Measurements from ENCODE around the gene POLR3B.

The POLR3B gene

DNA sequence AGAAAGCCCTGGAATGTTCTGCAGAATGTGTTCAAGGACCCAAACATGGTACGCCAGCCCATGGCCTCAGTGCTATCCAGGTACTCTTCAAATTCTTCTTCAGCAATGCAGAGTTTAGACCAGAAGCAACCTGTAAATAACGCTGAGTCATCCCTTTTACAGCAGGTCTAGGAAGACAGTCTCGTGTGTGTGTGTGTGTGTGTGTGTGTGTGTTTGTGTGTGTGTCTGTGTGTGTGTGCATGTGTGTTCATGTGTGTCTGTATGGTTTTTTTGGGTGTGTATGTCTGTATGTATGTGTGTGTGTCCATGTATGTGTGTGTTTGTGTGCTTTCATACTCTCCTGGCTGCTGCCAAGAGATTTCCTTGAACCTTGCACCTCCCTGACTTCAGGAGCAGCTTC lies 165.2 kb downstream of the POLR3B start:
- no peak for DNase-seq (ENCODE audit: extremely low read depth in 1 of 2, low read depth in 1 of 2)

GRCh38 chr12:106527356-106527755 lies 169.8 kb downstream of the POLR3B start:
- DNase-seq (ENCODE audit: extremely low read depth in 1 of 2, low read depth in 1 of 2) = no peak

- no peak for DNase-seq (ENCODE audit: extremely low read depth in 1 of 2, low read depth in 1 of 2)
These were observed 183.7 kb downstream of the POLR3B start for GRCh38 chr12:106541201-106541600.

DNA sequence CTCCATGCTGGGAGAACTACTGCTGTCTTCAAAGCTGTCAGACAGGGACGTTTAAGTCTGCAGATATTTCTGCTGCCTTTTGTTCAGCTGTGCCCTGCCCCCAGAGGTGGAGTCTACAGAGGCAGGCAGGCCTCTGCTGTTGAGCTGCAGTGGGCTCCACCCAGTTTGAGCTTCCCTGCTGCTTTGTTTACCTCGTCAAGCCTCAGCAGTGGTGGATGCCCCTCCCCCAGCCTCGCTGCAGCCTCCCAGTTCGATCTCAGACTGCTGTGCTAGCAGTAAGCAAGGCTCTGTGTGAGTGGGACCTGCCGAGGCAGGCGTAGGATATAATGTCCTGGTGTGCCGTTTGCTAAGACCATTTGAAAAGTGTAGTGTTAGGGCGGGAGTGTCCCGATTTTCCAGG lies 193.9 kb downstream of the POLR3B start:
- DNase-seq (ENCODE audit: extremely low read depth in 1 of 2, low read depth in 1 of 2) = no peak

GRCh38 chr12:106552228-106552627 lies 194.7 kb downstream of the POLR3B start:
- no peak for DNase-seq (ENCODE audit: extremely low read depth in 1 of 2, low read depth in 1 of 2)
